ENCODE results near the gene ATP6V0C.

GRCh38 chr16:2469399-2470233, 44.1 kb upstream of the ATP6V0C start:
- TF ChIP-seq POLR2A (IDR thresholded peaks at IDR 0.05), result no peak
- TF ChIP-seq CTCF (IDR thresholded peaks at IDR 0.05), result no peak

All from body of pancreas (tissue), 4 donors.